ENCODE results near the gene IPP. TPM values are rescaled to one million over a fixed set of nuclear protein-coding genes. Genes with fewer than 3 reads are reported as not detected.
"Not testable (repeated sequence)": the region's sequence is repeated elsewhere in the genome, so short reads cannot be mapped to it uniquely, and the experiment has no call there.

Gene IPP
- total RNA-seq, 1 donor from 2014 or later: 13.8 TPM

- H3K4me1 Mint-ChIP-seq: peaks cover 33% of the 10 kb centered on the region
- H3K27ac Mint-ChIP-seq: peak overlapping the region; percentile 97
- no peaks in the 10 kb centered on the region for H3K9me3 Mint-ChIP-seq
These were observed 64.5 kb downstream of the IPP start for GRCh38 chr1:45686015-45686287.

DNA sequence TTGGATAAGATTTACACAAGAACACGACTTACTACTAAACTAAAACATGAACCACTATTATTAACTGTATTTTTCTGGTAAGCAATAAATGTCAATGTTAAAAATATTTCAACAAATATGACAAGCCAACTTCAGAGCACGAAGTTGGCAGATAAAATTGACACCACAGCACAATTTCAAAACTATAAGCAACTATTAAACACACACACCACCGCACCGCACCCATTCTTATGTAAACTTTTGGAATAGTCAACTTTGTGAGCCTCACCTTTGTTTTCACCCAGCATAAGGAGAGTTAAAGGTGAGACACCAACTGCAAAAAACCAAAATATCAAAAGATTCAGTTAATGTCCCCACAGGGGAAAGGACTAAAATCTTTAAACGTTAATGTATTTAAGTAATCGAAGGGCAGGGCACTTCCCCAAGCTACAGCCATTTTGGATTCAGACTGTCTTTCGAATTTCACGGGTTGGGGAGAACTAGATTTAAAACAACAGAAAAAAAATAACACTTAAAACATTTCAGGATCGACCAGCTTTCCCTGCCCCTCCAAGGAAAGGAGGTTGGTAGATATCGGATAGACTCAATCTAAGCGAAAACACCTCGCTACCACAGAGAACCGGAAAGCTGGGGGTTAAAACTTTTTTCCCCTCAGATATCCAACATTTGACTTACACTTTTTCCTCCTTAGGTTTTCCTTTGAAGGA, 65.0 kb downstream of the IPP start:
- peaks cover 37% of the 10 kb centered on the region for H3K4me1 Mint-ChIP-seq

More at GRCh38 chr1:45686015-45686287, 64.5 kb downstream of the IPP start:
- H3K27me3 Mint-ChIP-seq: no peaks in the 10 kb centered on the region
- peak overlapping the region; percentile 98 for H3K4me3 Mint-ChIP-seq
- peaks cover 16% of the 10 kb centered on the region for H3K36me3 Mint-ChIP-seq (ENCODE audit: low read depth)
- intact Hi-C loops (cut with micrococcal nuclease): loop anchor here (1.0 to 5.0 kb wide), 7 partner anchors 118 to 964 kb away; partner anchors contain the start of genes CCDC163, LRRC41, MMACHC and MUTYH
- peak; percentile 88 for DNase-seq

GRCh38 chr1:45684402-45684801, 66.1 kb downstream of the IPP start:
- intact Hi-C loops (cut with micrococcal nuclease): no loop called here
- Mint-ChIP-seq H3K4me3 (peak overlapping the region; percentile 39), H3K4me1 (peaks cover 32% of the 10 kb centered on the region), H3K27me3 (no peaks in the 10 kb centered on the region), H3K27ac (no peak overlapping the region), H3K36me3 (ENCODE audit: low read depth) (peaks cover 10% of the 10 kb centered on the region), H3K9me3 (no peaks in the 10 kb centered on the region)
- no peak for DNase-seq

More for the DNA sequence above, 65.0 kb downstream of the IPP start:
- peaks cover 15% of the 10 kb centered on the region for H3K36me3 Mint-ChIP-seq (ENCODE audit: low read depth)
- no peaks in the 10 kb centered on the region for H3K9me3 Mint-ChIP-seq
- peak overlapping the region; percentile 98 for H3K4me3 Mint-ChIP-seq
- peak overlapping the region; percentile 97 for H3K27ac Mint-ChIP-seq
- intact Hi-C loops (cut with micrococcal nuclease): loop anchor here (1.0 to 5.0 kb wide), 7 partner anchors 119 to 963 kb away; partner anchors contain the start of genes CCDC163, LRRC41, MMACHC and MUTYH
- DNase-seq: no peak
- H3K27me3 Mint-ChIP-seq: no peaks in the 10 kb centered on the region

GRCh38 chr1:45682942-45683341, 67.5 kb downstream of the IPP start:
- Mint-ChIP-seq H3K4me3 (no peak overlapping the region), H3K4me1 (peaks cover 34% of the 10 kb centered on the region), H3K36me3 (ENCODE audit: low read depth) (peaks cover 3% of the 10 kb centered on the region), H3K9me3 (no peaks in the 10 kb centered on the region), H3K27me3 (no peaks in the 10 kb centered on the region), H3K27ac (no peak overlapping the region)
- intact Hi-C loops (cut with micrococcal nuclease): no loop called here
- no peak for DNase-seq

DNA sequence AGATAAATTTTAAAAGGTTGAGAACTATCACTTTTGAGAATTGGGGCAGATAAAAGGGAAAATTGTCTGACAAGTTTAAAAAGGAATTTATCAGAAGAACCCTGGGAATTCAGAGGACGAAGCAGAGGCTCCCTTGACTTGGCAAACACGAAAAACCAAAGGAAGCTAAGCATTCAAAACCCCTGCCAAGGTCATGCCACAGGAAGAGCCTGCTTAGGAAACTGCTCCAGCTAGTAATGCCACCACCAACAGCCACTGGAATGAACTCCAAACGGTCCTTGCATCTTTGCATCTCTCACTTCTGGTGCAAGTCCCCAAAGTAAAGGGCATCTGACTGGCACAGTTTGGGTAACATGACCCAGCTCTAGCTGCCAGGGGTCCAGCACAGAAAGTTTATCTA, 71.3 kb downstream of the IPP start:
- Mint-ChIP-seq H3K4me3 (no peak overlapping the region), H3K9me3 (no peaks in the 10 kb centered on the region), H3K27me3 (no peaks in the 10 kb centered on the region), H3K4me1 (peaks cover 30% of the 10 kb centered on the region), H3K36me3 (ENCODE audit: low read depth) (peaks cover 9% of the 10 kb centered on the region), H3K27ac (no peak overlapping the region)
- intact Hi-C loops (cut with micrococcal nuclease): no loop called here
- no peak for DNase-seq

GRCh38 chr1:45678489-45678888, 72.0 kb downstream of the IPP start:
- peaks cover 30% of the 10 kb centered on the region for H3K4me1 Mint-ChIP-seq
- no peak for DNase-seq
- H3K27me3 Mint-ChIP-seq: no peaks in the 10 kb centered on the region
- H3K4me3 Mint-ChIP-seq: no peak overlapping the region
- H3K9me3 Mint-ChIP-seq: no peaks in the 10 kb centered on the region
- intact Hi-C loops (cut with micrococcal nuclease): no loop called here
- H3K27ac Mint-ChIP-seq: no peak overlapping the region
- peaks cover 10% of the 10 kb centered on the region for H3K36me3 Mint-ChIP-seq (ENCODE audit: low read depth)

DNA sequence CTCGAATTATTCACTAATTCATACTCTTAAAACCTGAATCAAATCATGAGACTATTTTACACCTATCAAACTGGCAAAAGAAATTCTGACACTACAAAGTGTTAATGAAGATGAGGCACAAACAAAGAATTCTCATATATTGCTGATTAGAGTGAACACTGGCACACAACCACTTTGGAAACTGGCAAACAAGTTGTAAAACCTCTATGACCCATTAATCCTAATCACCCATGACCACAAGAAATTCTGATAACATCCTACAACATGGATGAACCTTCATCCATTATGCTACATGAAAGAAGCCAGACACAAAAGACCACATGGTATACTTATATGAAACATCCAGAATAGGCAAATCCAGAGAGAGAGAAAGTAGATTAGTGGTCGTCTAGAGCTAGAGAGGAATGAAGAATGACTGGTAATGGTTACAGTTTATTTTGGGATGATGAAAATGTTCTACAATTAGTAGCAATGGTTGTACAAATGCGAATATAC, 72.7 kb downstream of the IPP start:
- no peak overlapping the region for H3K27ac Mint-ChIP-seq
- intact Hi-C loops (cut with micrococcal nuclease): no loop called here

DNA sequence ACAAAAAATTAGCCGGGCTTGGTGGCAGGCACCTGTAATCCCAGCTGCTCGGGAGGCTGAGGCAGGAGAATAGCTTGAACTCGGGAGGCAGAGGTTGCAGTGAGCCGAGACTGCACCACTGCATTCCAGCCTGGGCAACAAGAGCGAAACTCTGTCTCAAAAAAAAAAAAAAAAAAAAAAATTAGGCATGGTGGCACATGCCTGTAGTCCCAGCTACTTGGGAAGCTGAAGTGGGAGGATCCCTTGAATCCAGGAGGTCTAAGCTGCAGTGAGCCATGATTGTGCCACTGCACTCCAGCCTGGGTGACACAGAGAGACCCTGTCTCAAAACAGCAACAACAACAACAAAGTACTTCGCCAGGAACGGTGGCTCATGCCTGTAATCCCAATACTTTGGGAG, 73.9 kb downstream of the IPP start:
- H3K27me3 Mint-ChIP-seq; H3K27ac Mint-ChIP-seq; H3K9me3 Mint-ChIP-seq; H3K4me3 Mint-ChIP-seq; DNase-seq; intact Hi-C loops (cut with micrococcal nuclease): not testable (repeated sequence)
- Mint-ChIP-seq H3K36me3 (ENCODE audit: low read depth) (peaks cover 16% of the 10 kb centered on the region), H3K4me1 (peaks cover 20% of the 10 kb centered on the region)

More for the DNA sequence above, 72.7 kb downstream of the IPP start:
- no peak for DNase-seq
- H3K4me3 Mint-ChIP-seq: no peak overlapping the region
- no peaks in the 10 kb centered on the region for H3K9me3 Mint-ChIP-seq
- no peaks in the 10 kb centered on the region for H3K27me3 Mint-ChIP-seq
- peaks cover 28% of the 10 kb centered on the region for H3K4me1 Mint-ChIP-seq
- H3K36me3 Mint-ChIP-seq (ENCODE audit: low read depth): peaks cover 14% of the 10 kb centered on the region

DNA sequence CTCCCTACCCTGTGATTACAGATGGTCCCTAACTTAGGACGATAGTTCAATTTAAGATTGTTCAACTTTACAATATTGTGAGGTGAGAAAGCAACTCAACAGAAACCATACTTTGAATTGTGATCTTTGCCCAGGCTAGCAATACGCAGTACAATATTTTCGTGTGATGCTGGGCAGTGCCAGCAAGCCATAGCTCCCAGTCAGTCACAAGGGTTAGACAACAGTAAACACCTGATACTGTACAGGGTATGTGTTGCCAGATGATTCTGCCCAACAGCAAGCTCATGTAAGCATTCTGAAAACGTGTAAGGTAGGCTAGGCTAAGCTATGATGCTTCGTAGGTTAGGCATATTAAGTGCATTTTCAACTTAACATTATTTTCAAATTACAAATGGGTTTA, 76.0 kb downstream of the IPP start:
- no peak overlapping the region for H3K4me3 Mint-ChIP-seq
- no peak for DNase-seq
- intact Hi-C loops (cut with micrococcal nuclease): no loop called here
- no peak overlapping the region for H3K27ac Mint-ChIP-seq
- H3K4me1 Mint-ChIP-seq: peaks cover 15% of the 10 kb centered on the region
- H3K27me3 Mint-ChIP-seq: no peaks in the 10 kb centered on the region
- H3K9me3 Mint-ChIP-seq: no peaks in the 10 kb centered on the region
- H3K36me3 Mint-ChIP-seq (ENCODE audit: low read depth): peaks cover 20% of the 10 kb centered on the region

DNA sequence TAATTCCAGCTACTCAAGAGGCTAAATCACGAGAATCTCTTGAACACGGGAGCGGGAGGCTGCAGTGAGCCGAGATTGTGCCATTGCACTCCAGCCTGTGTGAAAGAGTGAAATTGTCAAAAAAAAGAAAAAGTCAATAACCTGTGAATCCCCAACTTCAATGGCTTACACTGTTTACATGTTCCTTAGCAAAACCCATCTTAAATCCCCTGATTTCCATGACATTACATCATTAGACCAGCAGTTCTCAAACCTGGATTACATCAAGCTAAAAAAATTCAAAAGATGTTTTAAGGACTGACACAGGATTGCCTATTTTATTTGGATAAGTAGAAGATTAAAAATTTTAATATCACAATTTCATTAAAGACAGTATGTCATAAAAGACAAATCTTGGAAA, 76.5 kb downstream of the IPP start:
- no peak for DNase-seq
- Mint-ChIP-seq H3K27ac (no peak overlapping the region), H3K9me3 (no peaks in the 10 kb centered on the region), H3K36me3 (ENCODE audit: low read depth) (peaks cover 20% of the 10 kb centered on the region), H3K27me3 (no peaks in the 10 kb centered on the region), H3K4me1 (peaks cover 12% of the 10 kb centered on the region), H3K4me3 (no peak overlapping the region)
- intact Hi-C loops (cut with micrococcal nuclease): no loop called here

DNA sequence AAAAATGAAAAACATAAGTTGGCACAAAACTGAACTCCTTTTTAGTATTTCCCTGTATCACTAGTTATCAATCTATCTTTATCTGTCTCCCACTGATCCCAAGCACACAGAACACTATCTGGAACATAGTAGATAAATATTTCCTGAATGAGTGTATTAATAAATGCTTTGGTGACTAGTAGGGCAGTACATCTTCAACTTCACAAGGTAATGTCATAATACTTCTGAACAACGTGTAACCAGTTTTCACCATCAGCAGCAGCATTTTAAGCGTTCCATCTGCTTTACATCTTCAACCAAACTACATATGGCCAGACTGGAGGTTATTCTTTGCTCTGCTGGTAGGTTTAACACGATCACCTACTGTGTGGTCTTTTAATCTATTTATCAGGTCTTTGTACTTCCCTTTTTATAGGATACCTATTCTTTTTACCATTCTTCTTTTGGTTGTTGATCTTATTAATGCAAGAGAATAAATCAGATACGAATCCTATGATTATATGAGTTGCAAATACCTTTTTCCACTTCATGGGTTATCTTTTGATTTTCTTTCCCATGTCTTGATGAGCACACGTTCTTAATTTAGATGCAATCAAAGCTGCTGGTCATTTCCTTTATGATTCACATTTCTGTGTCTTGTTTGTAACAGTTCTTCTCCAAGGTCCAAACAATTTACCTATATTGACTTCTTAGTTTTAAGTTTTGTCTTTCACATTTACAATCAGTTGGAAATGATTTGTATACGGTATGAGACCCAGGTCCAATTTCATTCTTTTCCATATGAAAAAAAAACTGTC, 80.4 kb downstream of the IPP start:
- Mint-ChIP-seq H3K27ac (no peak overlapping the region), H3K4me3 (no peak overlapping the region), H3K4me1 (peaks cover 13% of the 10 kb centered on the region), H3K9me3 (no peaks in the 10 kb centered on the region), H3K36me3 (ENCODE audit: low read depth) (peaks cover 27% of the 10 kb centered on the region), H3K27me3 (no peaks in the 10 kb centered on the region)
- intact Hi-C loops (cut with micrococcal nuclease): no loop called here
- DNase-seq: peak; percentile 33

DNA sequence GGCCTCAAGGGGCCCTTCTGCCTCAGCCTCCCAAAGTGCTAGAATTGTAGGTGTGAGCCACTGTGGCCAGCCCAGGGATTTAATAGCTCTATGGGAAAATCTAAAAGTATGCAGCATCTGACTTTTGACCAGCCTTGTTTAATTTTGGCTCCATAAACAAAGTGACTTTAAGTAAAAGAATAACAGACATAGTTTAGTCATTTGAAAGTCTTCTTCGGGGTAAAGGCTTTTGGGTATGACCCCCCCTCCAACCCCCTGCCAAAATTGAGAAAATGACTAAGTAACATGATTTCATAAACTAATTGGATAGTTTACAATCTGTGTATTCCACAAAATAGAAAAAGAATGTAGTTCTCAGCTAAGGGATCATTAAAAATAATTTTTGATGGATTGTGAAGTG, 81.1 kb downstream of the IPP start:
- peaks cover 9% of the 10 kb centered on the region for H3K4me1 Mint-ChIP-seq
- H3K36me3 Mint-ChIP-seq (ENCODE audit: low read depth): peaks cover 22% of the 10 kb centered on the region
- no peaks in the 10 kb centered on the region for H3K27me3 Mint-ChIP-seq
- DNase-seq: no peak
- H3K4me3 Mint-ChIP-seq: no peak overlapping the region
- intact Hi-C loops (cut with micrococcal nuclease): no loop called here
- H3K9me3 Mint-ChIP-seq: no peaks in the 10 kb centered on the region
- H3K27ac Mint-ChIP-seq: no peak overlapping the region

DNA sequence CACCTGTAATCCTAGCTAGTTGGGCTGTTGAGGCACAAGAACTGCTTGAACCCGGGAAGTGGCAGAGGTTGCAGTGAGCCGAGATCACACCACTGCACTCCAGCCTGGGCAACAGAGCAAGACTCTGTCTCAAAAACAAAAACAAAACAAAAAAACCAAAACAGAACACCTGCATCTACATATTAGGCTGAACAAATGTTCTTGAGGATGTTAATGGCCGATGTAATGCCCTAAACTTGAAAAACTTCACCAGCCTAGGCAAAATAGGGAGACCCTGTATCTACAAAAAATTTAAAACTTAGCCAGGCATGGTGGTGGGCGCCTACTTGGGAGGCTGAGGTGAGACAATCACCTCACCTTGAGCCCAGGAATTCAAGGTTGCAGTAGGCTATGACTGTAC, 81.9 kb downstream of the IPP start:
- H3K4me3 Mint-ChIP-seq: no peak overlapping the region
- no peak overlapping the region for H3K27ac Mint-ChIP-seq
- peaks cover 9% of the 10 kb centered on the region for H3K4me1 Mint-ChIP-seq
- H3K9me3 Mint-ChIP-seq: no peaks in the 10 kb centered on the region
- no peaks in the 10 kb centered on the region for H3K27me3 Mint-ChIP-seq
- DNase-seq: no peak
- peaks cover 19% of the 10 kb centered on the region for H3K36me3 Mint-ChIP-seq (ENCODE audit: low read depth)
- intact Hi-C loops (cut with micrococcal nuclease): no loop called here

DNA sequence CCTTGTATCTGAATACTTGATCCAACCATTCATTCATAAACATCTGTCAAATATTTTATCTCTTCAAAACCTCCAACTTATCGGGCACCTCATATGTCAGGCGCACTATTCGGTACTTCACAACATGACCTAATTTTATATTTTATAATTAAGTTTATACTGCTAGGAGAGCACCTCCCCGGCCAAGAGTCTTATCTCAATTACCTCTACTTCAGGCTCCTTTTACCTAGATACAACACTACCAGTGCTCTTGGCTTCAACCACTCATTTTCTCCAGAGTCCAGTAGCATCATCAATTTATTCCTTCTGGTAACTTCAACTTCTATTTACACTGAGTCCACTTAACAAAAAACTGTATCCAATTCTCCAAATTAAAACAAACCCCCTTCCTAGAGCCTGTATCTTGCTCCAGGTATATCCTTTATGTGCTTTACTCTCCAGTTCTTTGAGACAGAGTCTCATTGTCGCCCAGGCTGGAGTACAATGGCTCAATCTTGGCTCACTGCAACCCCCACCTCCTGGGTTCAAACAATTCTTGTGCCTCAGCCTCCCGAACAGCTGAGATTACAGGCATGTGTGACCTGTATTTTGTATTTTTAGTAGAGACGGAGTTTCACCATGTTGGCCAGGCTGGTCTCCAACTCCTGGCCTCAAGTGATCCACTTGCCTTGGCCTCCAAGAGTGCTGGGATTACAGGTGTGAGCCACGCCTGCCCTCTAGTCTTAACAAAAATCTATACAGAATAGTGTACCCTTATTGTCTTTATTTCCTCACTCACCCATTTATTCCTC, 82.9 kb downstream of the IPP start:
- Mint-ChIP-seq H3K9me3 (no peaks in the 10 kb centered on the region), H3K4me3 (no peak overlapping the region), H3K27ac (no peak overlapping the region), H3K36me3 (ENCODE audit: low read depth) (peaks cover 20% of the 10 kb centered on the region), H3K27me3 (no peaks in the 10 kb centered on the region), H3K4me1 (peaks cover 11% of the 10 kb centered on the region)
- intact Hi-C loops (cut with micrococcal nuclease): no loop called here
- DNase-seq: no peak

Data from activated CD4-positive, alpha-beta T cell treated with anti-CD3 and anti-CD28 coated beads, Interleukin-2, amount 10 ng/mL, durations not matched to agents 24 days and 14 days (primary cell).